Cardiac muscle cell (in vitro differentiated cells and primary cell): ENCODE results near the gene MGARP. TPM values are rescaled to one million over a fixed set of nuclear protein-coding genes. Genes with fewer than 3 reads are reported as not detected.
"Not testable (repeated sequence)": the region's sequence is repeated elsewhere in the genome, so short reads cannot be mapped to it uniquely, and the experiment has no call there.

Experiments used
- DNase-seq, 2 donors: peaks; one replicate each; pipeline versions ENCODE4 v3.0.0 to v3.0.0-alpha.2; 2010 to 2017; ENCODE audit warnings: low read depth in 1 of 2, low spot score in 1 of 2
- H3K27ac ChIP-seq: fragments of 200-600 bp; sonication (generic); 2 replicates; pipeline ENCODE4 v1.5.1; 2016
- H3K27me3 ChIP-seq: fragments of 200-600 bp; sonication (generic); 2 replicates; pipeline ENCODE4 v1.6.0; 2016; ENCODE audit warnings: control low read depth
- H3K36me3 ChIP-seq: fragments of 200-600 bp; sonication (generic); 2 replicates; pipeline ENCODE4 v1.5.1; 2016; ENCODE audit warnings: control low read depth
- H3K4me1 ChIP-seq: fragments of 200-600 bp; sonication (generic); 2 replicates; pipeline ENCODE4 v1.8.1; 2017; ENCODE audit warnings: low read depth, mild to moderate bottlenecking, mixed run types
- H3K4me3 ChIP-seq: fragments of 200-600 bp; sonication (generic); 2 replicates; pipeline ENCODE4 v1.5.1; 2016; ENCODE audit warnings: mild to moderate bottlenecking
- H3K9me3 ChIP-seq: fragments of 200-600 bp; sonication (generic); 2 replicates; pipeline ENCODE4 v1.5.1; 2017; ENCODE audit warnings: low read depth, mild to moderate bottlenecking, control low read depth
- polyA plus RNA-seq: library from polyadenylated mRNA; unstranded; fragments of >200 nt; fragmentation: Nextera tagmentation; extraction: Ambion mirVana; gene quantifications from 2 replicates; pipeline ENCODE4 v1.2.1, GENCODE V29; 2016
- total RNA-seq: library from RNA; depleted of rRNA; stranded (reverse); fragments of >200 nt; gene quantifications from 2 replicates; pipeline ENCODE4 v1.2.3, GENCODE V29; 2016
- TF ChIP-seq, protein P1 (sequence below): IDR thresholded peaks from 2 replicates; pipeline ENCODE4 v1.5.1; 2012; ENCODE audit warnings: low read depth, mild to moderate bottlenecking, low read length

MGARP gene
- 2.8 and 3.0 TPM in 2 replicates for total RNA-seq
- polyA plus RNA-seq: 4.4 and 4.6 TPM in 2 replicates

DNA sequence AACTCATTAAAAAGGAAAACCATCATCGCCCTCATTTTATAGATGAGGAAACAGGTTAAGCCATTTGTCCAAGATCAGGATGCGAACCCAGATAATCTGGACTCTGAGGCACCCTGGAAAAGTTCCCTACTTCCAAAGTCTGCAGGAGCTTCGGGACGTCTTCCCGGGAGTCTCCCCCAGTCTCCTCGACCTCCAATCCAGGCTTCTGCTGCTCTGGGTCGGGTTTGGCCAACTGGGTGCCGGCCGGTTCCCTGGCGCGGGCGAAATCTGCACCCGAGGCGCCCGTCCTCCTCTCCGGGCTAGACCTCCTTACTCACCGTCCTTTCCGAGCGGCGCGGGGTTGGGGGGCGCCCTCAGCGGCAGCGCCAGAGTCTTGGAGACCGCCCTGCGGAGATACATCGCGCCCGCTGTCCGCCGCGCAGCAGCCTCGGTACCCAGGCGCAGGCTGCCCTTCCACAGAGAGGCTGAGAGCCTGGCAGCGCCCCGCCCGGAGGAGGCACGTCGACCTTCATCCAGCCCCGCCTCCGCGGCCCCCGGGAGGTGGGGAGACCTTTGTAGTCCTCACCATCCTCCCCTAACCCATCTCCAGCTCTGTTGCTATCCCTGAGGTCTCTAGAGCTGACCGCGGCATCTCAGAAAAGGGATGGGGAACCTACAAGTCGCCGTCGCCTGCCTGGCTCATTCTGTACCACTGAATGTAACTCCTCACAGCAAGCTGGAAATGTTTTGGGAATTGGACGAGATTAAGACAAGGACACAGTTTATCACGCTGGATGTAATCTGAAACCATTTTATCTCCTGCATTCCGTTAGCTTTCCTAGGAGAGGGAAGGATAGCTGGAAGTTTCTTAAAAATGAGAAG is at the start of gene MGARP:
TSS of gene MGARP (minus strand) at position 466 of the 861 bp plus-strand sequence. CDS start at position 399, 67 bp downstream.
- H3K4me3 ChIP-seq: peak within 1 kb of the TSS; percentile 33
- H3K27me3 ChIP-seq: peaks cover 50% of the 10 kb centered on the region
- no peaks in the 10 kb centered on the region for H3K36me3 ChIP-seq

DNA sequence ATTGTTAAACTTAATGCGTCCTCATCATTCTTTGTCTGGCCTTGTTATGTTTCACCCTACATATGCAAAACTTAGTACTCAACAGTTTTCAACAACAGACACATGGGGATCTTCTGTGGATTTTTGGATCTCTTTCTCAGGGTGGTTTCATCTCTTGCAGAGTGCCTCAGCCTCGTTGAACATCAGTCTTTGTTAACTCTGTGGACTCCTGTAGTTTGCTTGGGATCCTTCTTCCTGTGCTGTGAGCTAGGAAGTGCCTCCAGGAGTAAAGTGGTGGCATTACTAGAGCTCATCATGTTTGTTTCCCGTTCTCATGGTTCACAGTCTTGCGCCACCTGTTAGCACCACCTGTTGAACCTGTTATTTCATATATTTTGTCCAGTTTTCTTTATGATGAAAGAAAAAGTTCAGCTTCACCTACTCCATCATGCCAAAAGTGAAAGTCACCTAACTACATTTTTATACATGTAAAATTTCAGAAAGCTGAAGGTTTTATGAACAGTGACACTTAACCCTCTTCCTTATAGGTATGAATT is 49.7 kb upstream of the MGARP start:
- H3K36me3 ChIP-seq: no peaks in the 10 kb centered on the region
- H3K4me3 ChIP-seq: no peak overlapping the region
- H3K4me1 ChIP-seq: no peaks in the 10 kb centered on the region
- H3K27me3 ChIP-seq: no peaks in the 10 kb centered on the region
- no peak overlapping the region for H3K27ac ChIP-seq
- H3K9me3 ChIP-seq: no peaks in the 10 kb centered on the region
- no peak for DNase-seq
- TF ChIP-seq, protein P1, sequence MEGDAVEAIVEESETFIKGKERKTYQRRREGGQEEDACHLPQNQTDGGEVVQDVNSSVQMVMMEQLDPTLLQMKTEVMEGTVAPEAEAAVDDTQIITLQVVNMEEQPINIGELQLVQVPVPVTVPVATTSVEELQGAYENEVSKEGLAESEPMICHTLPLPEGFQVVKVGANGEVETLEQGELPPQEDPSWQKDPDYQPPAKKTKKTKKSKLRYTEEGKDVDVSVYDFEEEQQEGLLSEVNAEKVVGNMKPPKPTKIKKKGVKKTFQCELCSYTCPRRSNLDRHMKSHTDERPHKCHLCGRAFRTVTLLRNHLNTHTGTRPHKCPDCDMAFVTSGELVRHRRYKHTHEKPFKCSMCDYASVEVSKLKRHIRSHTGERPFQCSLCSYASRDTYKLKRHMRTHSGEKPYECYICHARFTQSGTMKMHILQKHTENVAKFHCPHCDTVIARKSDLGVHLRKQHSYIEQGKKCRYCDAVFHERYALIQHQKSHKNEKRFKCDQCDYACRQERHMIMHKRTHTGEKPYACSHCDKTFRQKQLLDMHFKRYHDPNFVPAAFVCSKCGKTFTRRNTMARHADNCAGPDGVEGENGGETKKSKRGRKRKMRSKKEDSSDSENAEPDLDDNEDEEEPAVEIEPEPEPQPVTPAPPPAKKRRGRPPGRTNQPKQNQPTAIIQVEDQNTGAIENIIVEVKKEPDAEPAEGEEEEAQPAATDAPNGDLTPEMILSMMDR: no peak

More for the DNA sequence above, at the start of gene MGARP:
- TF ChIP-seq, protein P1: no peak
- H3K9me3 ChIP-seq: no peaks in the 10 kb centered on the region
- no peak within 1 kb of the TSS for H3K27ac ChIP-seq
- DNase-seq: peak; percentile 32 to 51
- H3K4me1 ChIP-seq: no peaks in the 10 kb centered on the region

DNA sequence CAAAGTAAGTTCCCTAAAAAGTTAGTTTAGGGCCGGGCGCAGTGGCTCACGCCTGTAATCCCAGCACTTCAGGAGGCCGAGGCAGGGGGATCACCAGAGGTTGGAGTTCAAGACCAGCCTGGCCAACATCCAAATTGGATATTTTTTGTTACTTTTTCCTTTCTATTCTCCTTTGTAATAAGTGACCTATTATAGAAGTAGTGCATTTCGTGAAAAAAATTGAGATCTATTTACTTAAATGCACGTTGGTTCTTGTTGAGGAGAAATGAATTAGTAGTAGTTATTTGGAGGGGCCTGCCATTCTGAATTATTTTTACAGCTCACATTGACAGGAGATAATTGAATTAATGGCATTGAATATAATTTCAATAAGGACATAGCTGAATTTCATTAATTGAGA is 44.6 kb upstream of the MGARP start:
- Histone ChIP-seq H3K4me1 (no peaks in the 10 kb centered on the region), H3K4me3 (no peak overlapping the region), H3K27ac (peak overlapping the region; percentile 4), H3K27me3 (no peaks in the 10 kb centered on the region), H3K9me3 (no peaks in the 10 kb centered on the region), H3K36me3 (no peaks in the 10 kb centered on the region)
- TF ChIP-seq, protein P1: no peak
- DNase-seq: no peak

DNA sequence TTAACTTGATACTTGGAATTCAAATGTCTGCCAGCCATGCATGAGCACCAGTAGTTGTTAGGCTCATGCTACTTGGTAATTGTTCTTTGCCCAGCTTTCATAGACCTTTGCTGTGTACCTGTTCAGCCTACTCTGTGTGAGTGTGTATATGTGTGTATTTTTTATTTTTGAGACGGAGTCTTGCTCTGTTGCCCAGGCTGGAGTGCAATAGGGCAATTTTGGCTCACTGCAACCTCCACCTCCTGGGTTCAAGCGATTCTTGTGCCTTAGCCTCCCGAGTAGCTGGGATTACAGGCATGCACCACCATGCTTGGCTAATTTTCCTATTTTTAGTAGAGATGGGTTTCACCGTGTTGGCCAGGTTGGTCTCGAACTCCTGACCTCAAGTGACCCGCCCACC is 42.5 kb upstream of the MGARP start:
- H3K4me3 ChIP-seq, H3K36me3 ChIP-seq, H3K27me3 ChIP-seq, H3K27ac ChIP-seq, H3K4me1 ChIP-seq, DNase-seq, H3K9me3 ChIP-seq: not testable (repeated sequence)

DNA sequence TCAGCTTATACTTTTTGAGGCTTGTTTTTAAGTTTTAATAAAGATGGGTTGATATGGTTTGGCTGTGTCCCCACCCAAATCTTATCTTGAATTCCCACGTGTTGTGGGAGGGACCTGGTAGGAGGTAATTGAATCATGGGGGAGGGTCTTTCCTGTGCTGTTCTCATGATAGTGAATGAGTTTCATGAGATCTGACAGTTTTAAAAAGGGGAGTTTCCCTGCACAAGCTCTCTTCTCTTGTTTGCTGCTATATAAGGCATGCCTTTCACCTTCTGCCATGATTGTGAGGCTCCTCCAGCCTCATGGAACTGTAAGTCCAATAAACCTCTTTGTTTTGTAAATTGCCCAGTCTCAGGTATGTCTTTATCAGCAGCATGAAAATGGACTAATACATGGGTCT is 42.0 kb upstream of the MGARP start:
- not testable (repeated sequence) for H3K4me1 ChIP-seq, H3K27me3 ChIP-seq, H3K27ac ChIP-seq, H3K36me3 ChIP-seq, H3K9me3 ChIP-seq, H3K4me3 ChIP-seq, DNase-seq

DNA sequence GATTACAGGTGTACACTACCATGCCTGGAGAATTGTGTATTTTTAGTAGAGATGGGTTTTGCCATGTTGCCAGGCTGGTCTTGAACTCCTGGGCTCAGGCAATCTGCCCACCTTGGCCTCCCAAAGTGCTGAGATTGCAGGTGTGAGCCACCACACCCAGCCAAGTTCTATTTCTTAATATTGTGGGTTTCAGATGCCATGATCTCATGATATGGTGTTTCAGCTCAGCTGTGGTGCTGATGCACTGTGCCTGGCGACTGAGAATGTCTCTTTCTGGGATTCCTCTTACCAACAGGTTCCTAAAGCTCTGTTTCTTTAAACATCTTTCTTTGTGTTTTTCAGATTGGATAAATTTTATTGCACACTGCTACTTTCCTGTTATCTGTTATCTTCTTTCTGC is 39.5 kb upstream of the MGARP start:
- no peaks in the 10 kb centered on the region for H3K36me3 ChIP-seq
- TF ChIP-seq, protein P1: no peak
- H3K4me3 ChIP-seq: no peak overlapping the region
- DNase-seq: no peak
- no peaks in the 10 kb centered on the region for H3K9me3 ChIP-seq
- H3K27me3 ChIP-seq: no peaks in the 10 kb centered on the region
- H3K27ac ChIP-seq: no peak overlapping the region
- H3K4me1 ChIP-seq: peaks cover 20% of the 10 kb centered on the region
